ENCODE measurements around the gene ACOT8.
"Not testable (repeated sequence)": the region's sequence is repeated elsewhere in the genome, so short reads cannot be mapped to it uniquely, and the experiment has no call there.

Gene ACOT8

GRCh38 chr20:45812157-45813005 lies 44.8 kb downstream of the ACOT8 start, which contains the start of gene UBE2C:
UBE2C (plus strand) TSS chr20:45812644; CDS start chr20:45812696, 52 bp downstream.
- WGBS, 2 experiments (ENCODE audit: insufficient coverage in 2 of 2), result 3 to 6% methylated on average over 58 to 60 of the region's 65 CpGs
- Histone ChIP-seq H3K36me3 (ENCODE audit: control insufficient read depth, insufficient read depth, low read length) (peaks cover 83% of the 10 kb centered on the region), H3K4me1 (ENCODE audit: control insufficient read depth, insufficient read depth, low read length, poor library complexity, severe bottlenecking) (peaks cover 28% of the 10 kb centered on the region), H3K9me3 (ENCODE audit: control insufficient read depth, low read length) (no peaks in the 10 kb centered on the region), H3K4me3 (ENCODE audit: extremely low read depth, insufficient read depth, low read length, poor library complexity, severe bottlenecking) (peak within 1 kb of the TSS; percentile 91), H3K27ac (ENCODE audit: low read depth, low read length, severe bottlenecking) (peak within 1 kb of the TSS; percentile 63)

- no peak overlapping the region for H3K4me3 ChIP-seq (ENCODE audit: extremely low read depth, insufficient read depth, low read length, poor library complexity, severe bottlenecking)
- peaks cover 82% of the 10 kb centered on the region for H3K36me3 ChIP-seq (ENCODE audit: control insufficient read depth, insufficient read depth, low read length)
- H3K4me1 ChIP-seq (ENCODE audit: control insufficient read depth, insufficient read depth, low read length, poor library complexity, severe bottlenecking), result peaks cover 10% of the 10 kb centered on the region
- no peak overlapping the region for H3K27ac ChIP-seq (ENCODE audit: low read depth, low read length, severe bottlenecking)
- no peaks in the 10 kb centered on the region for H3K9me3 ChIP-seq (ENCODE audit: control insufficient read depth, low read length)
- WGBS, 2 experiments (ENCODE audit: insufficient coverage in 2 of 2), result 87 to 100% methylated on average over 4 of the region's 8 CpGs
Observed at GRCh38 chr20:45810191-45810970, 46.8 kb downstream of the ACOT8 start.

GRCh38 chr20:45801851-45802250 lies 55.3 kb downstream of the ACOT8 start:
- peaks cover 67% of the 10 kb centered on the region for H3K36me3 ChIP-seq (ENCODE audit: control insufficient read depth, insufficient read depth, low read length)
- WGBS, 2 experiments (ENCODE audit: insufficient coverage in 2 of 2), result 85 to 95% methylated on average over 7 of the region's 7 CpGs
- no peaks in the 10 kb centered on the region for H3K4me1 ChIP-seq (ENCODE audit: control insufficient read depth, insufficient read depth, low read length, poor library complexity, severe bottlenecking)

GRCh38 chr20:45798935-45799642 lies 58.1 kb downstream of the ACOT8 start:
- peaks cover 66% of the 10 kb centered on the region for H3K36me3 ChIP-seq (ENCODE audit: control insufficient read depth, insufficient read depth, low read length)
- no peak overlapping the region for H3K4me3 ChIP-seq (ENCODE audit: extremely low read depth, insufficient read depth, low read length, poor library complexity, severe bottlenecking)
- WGBS, 2 experiments (ENCODE audit: insufficient coverage in 2 of 2), result 44 to 52% methylated on average over 3 to 4 of the region's 4 CpGs
- H3K9me3 ChIP-seq (ENCODE audit: control insufficient read depth, low read length), result no peaks in the 10 kb centered on the region
- H3K27ac ChIP-seq (ENCODE audit: low read depth, low read length, severe bottlenecking), result no peak overlapping the region
- H3K4me1 ChIP-seq (ENCODE audit: control insufficient read depth, insufficient read depth, low read length, poor library complexity, severe bottlenecking), result no peaks in the 10 kb centered on the region

More at GRCh38 chr20:45801851-45802250, 55.3 kb downstream of the ACOT8 start:
- H3K4me3 ChIP-seq (ENCODE audit: extremely low read depth, insufficient read depth, low read length, poor library complexity, severe bottlenecking), result no peak overlapping the region
- no peaks in the 10 kb centered on the region for H3K9me3 ChIP-seq (ENCODE audit: control insufficient read depth, low read length)
- no peak overlapping the region for H3K27ac ChIP-seq (ENCODE audit: low read depth, low read length, severe bottlenecking)

- H3K36me3 ChIP-seq (ENCODE audit: control insufficient read depth, insufficient read depth, low read length), result peaks cover 60% of the 10 kb centered on the region
- H3K4me3 ChIP-seq (ENCODE audit: extremely low read depth, insufficient read depth, low read length, poor library complexity, severe bottlenecking); H3K9me3 ChIP-seq (ENCODE audit: control insufficient read depth, low read length); H3K4me1 ChIP-seq (ENCODE audit: control insufficient read depth, insufficient read depth, low read length, poor library complexity, severe bottlenecking); H3K27ac ChIP-seq (ENCODE audit: low read depth, low read length, severe bottlenecking): not testable (repeated sequence)
- 100% methylated on average over 2 of the region's 3 CpGs; no CpG with 5 or more reads in 1 of the 2 experiments for WGBS, 2 experiments (ENCODE audit: insufficient coverage in 2 of 2)
Observed at GRCh38 chr20:45797955-45798354, 59.2 kb downstream of the ACOT8 start.

- H3K36me3 ChIP-seq (ENCODE audit: control insufficient read depth, insufficient read depth, low read length), result peaks cover 55% of the 10 kb centered on the region
- no CpG with 5 or more reads among the region's 1 CpG for WGBS, 2 experiments (ENCODE audit: insufficient coverage in 2 of 2)
- not testable (repeated sequence) for H3K4me1 ChIP-seq (ENCODE audit: control insufficient read depth, insufficient read depth, low read length, poor library complexity, severe bottlenecking)
Observed at GRCh38 chr20:45797510-45797909, 59.7 kb downstream of the ACOT8 start.

DNA sequence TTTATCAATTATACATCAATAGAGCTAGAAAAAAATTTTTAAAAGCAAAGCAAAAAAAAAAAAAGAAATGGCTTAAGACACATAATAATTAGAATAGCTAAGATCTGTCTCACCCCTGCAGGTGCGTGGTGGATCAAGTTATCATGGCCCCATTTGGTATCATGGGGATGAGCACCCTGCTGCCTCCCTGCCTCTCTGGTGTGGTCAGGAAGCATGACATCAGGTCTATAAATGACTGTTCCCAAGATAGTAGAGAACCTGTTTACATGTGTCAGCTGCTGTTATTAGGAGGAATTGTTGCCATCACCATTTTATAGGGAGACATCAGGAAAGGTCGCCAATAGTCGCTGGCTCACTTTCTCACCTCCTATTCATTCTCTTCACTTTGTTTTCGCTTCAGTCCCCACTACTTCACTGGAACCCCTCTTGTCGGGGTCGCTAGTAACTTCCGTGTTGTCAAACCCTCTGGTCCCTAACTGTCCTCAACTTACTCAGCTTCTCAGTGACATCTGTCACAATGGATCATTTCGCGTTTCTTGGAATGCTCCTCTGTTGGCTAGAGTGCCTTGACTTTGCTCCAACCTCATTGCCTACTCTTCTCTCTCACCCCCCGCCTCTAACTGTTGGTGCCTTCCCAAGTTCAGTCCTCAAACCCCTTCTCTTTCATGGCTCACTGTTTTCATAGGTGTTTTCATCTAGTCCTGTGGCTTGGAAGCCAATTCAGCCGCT lies 60.7 kb downstream of the ACOT8 start:
- no peaks in the 10 kb centered on the region for H3K9me3 ChIP-seq (ENCODE audit: control insufficient read depth, low read length)
- H3K36me3 ChIP-seq (ENCODE audit: control insufficient read depth, insufficient read depth, low read length), result peaks cover 45% of the 10 kb centered on the region
- WGBS, 2 experiments (ENCODE audit: insufficient coverage in 2 of 2), result 95 to 99% methylated on average over 11 of the region's 11 CpGs
- no peak overlapping the region for H3K4me3 ChIP-seq (ENCODE audit: extremely low read depth, insufficient read depth, low read length, poor library complexity, severe bottlenecking)
- no peak overlapping the region for H3K27ac ChIP-seq (ENCODE audit: low read depth, low read length, severe bottlenecking)
- peaks cover 7% of the 10 kb centered on the region for H3K4me1 ChIP-seq (ENCODE audit: control insufficient read depth, insufficient read depth, low read length, poor library complexity, severe bottlenecking)

More at GRCh38 chr20:45797510-45797909, 59.7 kb downstream of the ACOT8 start:
- H3K9me3 ChIP-seq (ENCODE audit: control insufficient read depth, low read length); H3K4me3 ChIP-seq (ENCODE audit: extremely low read depth, insufficient read depth, low read length, poor library complexity, severe bottlenecking); H3K27ac ChIP-seq (ENCODE audit: low read depth, low read length, severe bottlenecking): not testable (repeated sequence)

GRCh38 chr20:45792317-45793118 lies 64.7 kb downstream of the ACOT8 start:
- Histone ChIP-seq H3K27ac (ENCODE audit: low read depth, low read length, severe bottlenecking) (no peak overlapping the region), H3K4me3 (ENCODE audit: extremely low read depth, insufficient read depth, low read length, poor library complexity, severe bottlenecking) (peak overlapping the region; percentile 76), H3K36me3 (ENCODE audit: control insufficient read depth, insufficient read depth, low read length) (peaks cover 31% of the 10 kb centered on the region), H3K4me1 (ENCODE audit: control insufficient read depth, insufficient read depth, low read length, poor library complexity, severe bottlenecking) (peaks cover 7% of the 10 kb centered on the region), H3K9me3 (ENCODE audit: control insufficient read depth, low read length) (no peaks in the 10 kb centered on the region)
- 54 to 66% methylated on average over 8 to 11 of the region's 19 CpGs for WGBS, 2 experiments (ENCODE audit: insufficient coverage in 2 of 2)

All from mesodermal cell (in vitro differentiated cells).